T-helper 17 cell (primary cell): ENCODE data around the gene SCUBE3. TPM values are rescaled to one million over a fixed set of nuclear protein-coding genes. Genes with fewer than 3 reads are reported as not detected.

ENCODE experiments used
- ATAC-seq: fragments of 150-1000 bp; cut with Tn5 transposase; 2 replicates; pipeline ENCODE4 v1.10.0; 2021; ENCODE audit warnings: mild to moderate bottlenecking, moderate library complexity
- DNase-seq, 3 donors: peaks; one replicate each; pipeline versions ENCODE4 v3.0.0 to v3.0.0-alpha.2; 2020 to 2021
- H3K9me3 ChIP-seq: one replicate; pipeline ENCODE4 v1.7.0; 2013; ENCODE audit warnings: low read length, mild to moderate bottlenecking; ENCODE audit not compliant: control insufficient read depth, poor library complexity, severe bottlenecking
- H3K27ac Mint-ChIP-seq: one replicate; pipeline ENCODE4 v1.8.0; 2022; ENCODE audit warnings: mild to moderate bottlenecking, moderate library complexity, mixed read lengths
- H3K27me3 Mint-ChIP-seq: one replicate; pipeline ENCODE4 v1.8.0; 2022; ENCODE audit warnings: mixed read lengths
- H3K36me3 Mint-ChIP-seq: one replicate; pipeline ENCODE4 v1.8.0; 2022; ENCODE audit warnings: low read depth, mixed read lengths
- H3K4me1 Mint-ChIP-seq: one replicate; pipeline ENCODE4 v1.8.0; 2022; ENCODE audit warnings: mild to moderate bottlenecking, mixed read lengths
- H3K4me3 Mint-ChIP-seq: one replicate; pipeline ENCODE4 v1.8.0; 2022; ENCODE audit warnings: mild to moderate bottlenecking, moderate library complexity, mixed read lengths
- total RNA-seq, 4 donors: library from RNA in 2 of 4; stranded (reverse) in 2 of 4; gene quantifications; one replicate each; pipeline ENCODE4 v1.2.3 and lab custom pipeline; 2022 to 2026

The SCUBE3 gene
- total RNA-seq (not detected), total RNA-seq (lab: John Stamatoyannopoulos, UW) (0 reads per million in 2 donors)

- Mint-ChIP-seq H3K4me1 (peaks cover 8% of the 10 kb centered on the region), H3K4me3 (peak within 1 kb of the TSS; percentile 83), H3K27ac (no peak within 1 kb of the TSS), H3K36me3 (peaks cover 10% of the 10 kb centered on the region), H3K27me3 (peaks cover 71% of the 10 kb centered on the region)
- no peaks in the 10 kb centered on the region for H3K9me3 ChIP-seq
- DNase-seq (no peak), ATAC-seq (peak; percentile 48)
Measured at GRCh38 chr6:35213824-35214756, at the start of gene SCUBE3. SCUBE3 (plus strand) TSS chr6:35213956; CDS start chr6:35214419, 463 bp downstream.

GRCh38 chr6:35164277-35164676, 49.5 kb upstream of the SCUBE3 start:
- H3K36me3 Mint-ChIP-seq, result peaks cover 3% of the 10 kb centered on the region
- no peak overlapping the region for H3K27ac Mint-ChIP-seq
- no peak overlapping the region for H3K4me3 Mint-ChIP-seq
- H3K27me3 Mint-ChIP-seq, result peaks cover 50% of the 10 kb centered on the region
- H3K4me1 Mint-ChIP-seq, result no peaks in the 10 kb centered on the region
- H3K9me3 ChIP-seq, result no peaks in the 10 kb centered on the region
- no peak for DNase-seq
- no peak for ATAC-seq

- Mint-ChIP-seq H3K4me3 (no peak overlapping the region), H3K27ac (no peak overlapping the region), H3K27me3 (peaks cover 50% of the 10 kb centered on the region), H3K36me3 (peaks cover 8% of the 10 kb centered on the region), H3K4me1 (no peaks in the 10 kb centered on the region)
- ATAC-seq (no peak), DNase-seq (no peak)
- no peaks in the 10 kb centered on the region for H3K9me3 ChIP-seq
Measured at GRCh38 chr6:35164868-35165267, 48.9 kb upstream of the SCUBE3 start.

GRCh38 chr6:35165630-35166071, 48.1 kb upstream of the SCUBE3 start:
- H3K27ac Mint-ChIP-seq, result no peak overlapping the region
- H3K27me3 Mint-ChIP-seq, result peaks cover 53% of the 10 kb centered on the region
- no peak for DNase-seq
- ATAC-seq, result no peak
- H3K9me3 ChIP-seq, result no peaks in the 10 kb centered on the region
- peaks cover 8% of the 10 kb centered on the region for H3K36me3 Mint-ChIP-seq
- H3K4me3 Mint-ChIP-seq, result no peak overlapping the region
- no peaks in the 10 kb centered on the region for H3K4me1 Mint-ChIP-seq

- Mint-ChIP-seq H3K27me3 (peaks cover 52% of the 10 kb centered on the region), H3K27ac (no peak overlapping the region), H3K36me3 (peaks cover 8% of the 10 kb centered on the region), H3K4me3 (no peak overlapping the region), H3K4me1 (no peaks in the 10 kb centered on the region)
- H3K9me3 ChIP-seq, result no peaks in the 10 kb centered on the region
- DNase-seq (no peak), ATAC-seq (no peak)
Measured at GRCh38 chr6:35166116-35166515, 47.6 kb upstream of the SCUBE3 start.

GRCh38 chr6:35166520-35166919, 47.2 kb upstream of the SCUBE3 start:
- Mint-ChIP-seq H3K4me3 (no peak overlapping the region), H3K27me3 (peaks cover 49% of the 10 kb centered on the region), H3K27ac (no peak overlapping the region), H3K36me3 (peaks cover 8% of the 10 kb centered on the region), H3K4me1 (no peaks in the 10 kb centered on the region)
- H3K9me3 ChIP-seq, result no peaks in the 10 kb centered on the region
- DNase-seq (no peak), ATAC-seq (no peak)

GRCh38 chr6:35167505-35167904, 46.3 kb upstream of the SCUBE3 start:
- no peaks in the 10 kb centered on the region for H3K9me3 ChIP-seq
- H3K4me3 Mint-ChIP-seq, result no peak overlapping the region

GRCh38 chr6:35168461-35168861, 45.3 kb upstream of the SCUBE3 start:
- peaks cover 3% of the 10 kb centered on the region for H3K4me1 Mint-ChIP-seq
- no peak overlapping the region for H3K4me3 Mint-ChIP-seq
- ATAC-seq (no peak), DNase-seq (no peak)
- peaks cover 8% of the 10 kb centered on the region for H3K36me3 Mint-ChIP-seq
- no peaks in the 10 kb centered on the region for H3K9me3 ChIP-seq
- no peak overlapping the region for H3K27ac Mint-ChIP-seq
- H3K27me3 Mint-ChIP-seq, result peaks cover 38% of the 10 kb centered on the region

More at GRCh38 chr6:35167505-35167904, 46.3 kb upstream of the SCUBE3 start:
- H3K27ac Mint-ChIP-seq, result no peak overlapping the region
- H3K36me3 Mint-ChIP-seq, result peaks cover 8% of the 10 kb centered on the region
- H3K27me3 Mint-ChIP-seq, result peaks cover 43% of the 10 kb centered on the region
- no peaks in the 10 kb centered on the region for H3K4me1 Mint-ChIP-seq
- ATAC-seq, result no peak
- DNase-seq, result no peak

GRCh38 chr6:35170166-35170565, 43.6 kb upstream of the SCUBE3 start:
- H3K4me1 Mint-ChIP-seq, result peaks cover 10% of the 10 kb centered on the region
- H3K27ac Mint-ChIP-seq, result no peak overlapping the region
- peaks cover 23% of the 10 kb centered on the region for H3K27me3 Mint-ChIP-seq
- H3K4me3 Mint-ChIP-seq, result no peak overlapping the region
- H3K36me3 Mint-ChIP-seq, result peaks cover 5% of the 10 kb centered on the region
- ATAC-seq (no peak), DNase-seq (no peak)
- H3K9me3 ChIP-seq, result no peaks in the 10 kb centered on the region

GRCh38 chr6:35170891-35171290, 42.9 kb upstream of the SCUBE3 start:
- Mint-ChIP-seq H3K4me1 (peaks cover 10% of the 10 kb centered on the region), H3K4me3 (no peak overlapping the region), H3K36me3 (peaks cover 5% of the 10 kb centered on the region), H3K27ac (no peak overlapping the region), H3K27me3 (peaks cover 19% of the 10 kb centered on the region)
- H3K9me3 ChIP-seq, result no peaks in the 10 kb centered on the region
- no peak for ATAC-seq
- no peak for DNase-seq

GRCh38 chr6:35173044-35173426, 40.7 kb upstream of the SCUBE3 start:
- Mint-ChIP-seq H3K4me3 (peak overlapping the region; percentile 49), H3K4me1 (peaks cover 10% of the 10 kb centered on the region)
- ATAC-seq, result no peak

GRCh38 chr6:35173427-35174087, 40.2 kb upstream of the SCUBE3 start:
- H3K4me1 Mint-ChIP-seq, result peaks cover 10% of the 10 kb centered on the region
- H3K27me3 Mint-ChIP-seq, result peaks cover 10% of the 10 kb centered on the region
- no peak for ATAC-seq
- no peak for DNase-seq
- H3K4me3 Mint-ChIP-seq, result no peak overlapping the region
- peak overlapping the region; percentile 67 for H3K27ac Mint-ChIP-seq
- no peaks in the 10 kb centered on the region for H3K9me3 ChIP-seq
- peaks cover 5% of the 10 kb centered on the region for H3K36me3 Mint-ChIP-seq

More at GRCh38 chr6:35173044-35173426, 40.7 kb upstream of the SCUBE3 start:
- Mint-ChIP-seq H3K36me3 (peaks cover 5% of the 10 kb centered on the region), H3K27ac (peak overlapping the region; percentile 67), H3K27me3 (peaks cover 14% of the 10 kb centered on the region)
- no peaks in the 10 kb centered on the region for H3K9me3 ChIP-seq
- DNase-seq, result no peak

- H3K9me3 ChIP-seq, result no peaks in the 10 kb centered on the region
- H3K36me3 Mint-ChIP-seq, result peaks cover 5% of the 10 kb centered on the region
- H3K4me3 Mint-ChIP-seq, result no peak overlapping the region
- ATAC-seq (no peak), DNase-seq (no peak)
- peak overlapping the region; percentile 67 for H3K27ac Mint-ChIP-seq
- peaks cover 10% of the 10 kb centered on the region for H3K27me3 Mint-ChIP-seq
- peaks cover 10% of the 10 kb centered on the region for H3K4me1 Mint-ChIP-seq
Measured at GRCh38 chr6:35174088-35174434, 39.7 kb upstream of the SCUBE3 start.
